HepG2 (cell line): Measurements from ENCODE around the gene GRM5. TPM values are rescaled to one million over a fixed set of nuclear protein-coding genes. Genes with fewer than 3 reads are reported as not detected.

Experiments used
- ATAC-seq: fragments of 200-7000 bp; cut with Tn5 transposase; 3 replicates; pipeline ENCODE4 v1.9.1; 2020; ENCODE audit warnings: mild to moderate bottlenecking, moderate library complexity
- BruUV-seq: library from RNA; stranded (reverse); fragments of 400-500 nt; replicated peaks from 2 replicates; lab custom pipeline; 2021; lab: Mats Ljungman, UMichigan
- CTCF ChIA-PET: fragments of 300-600 bp; formaldehyde crosslinking; extraction: SDS; loops from one replicate; lab custom pipeline; 2021; ENCODE audit warnings: low total read pairs, inconsistent platforms, low intra/inter-chr PET ratio; lab: Yijun Ruan, JAX
- POLR2A ChIA-PET: fragments of 350-600 bp; sonication (Branson Sonifier 250); formaldehyde crosslinking; loops from one replicate; lab custom pipeline; 2020; ENCODE audit warnings: antibody characterized with exemption, inconsistent platforms; lab: Yijun Ruan, JAX
- DNase-seq: peaks from one replicate; pipeline ENCODE4 v3.0.0-alpha.2; 2015; ENCODE audit warnings: low spot score
- FAIRE-seq: peaks from 3 replicates; lab custom pipeline; 2011; peaks lifted over from hg19 to GRCh38; lab: Jason Lieb, UNC
- H2AFZ ChIP-seq: one replicate; pipeline ENCODE4 v1.6.1; 2011; ENCODE audit warnings: low read length, inconsistent platforms
- H3K27ac ChIP-seq: fragments of 300-600 bp; 3 replicates; pipeline ENCODE4 v1.8.0; 2011; ENCODE audit warnings: mixed run types, mild to moderate bottlenecking, mixed read lengths, low read length, inconsistent platforms; ENCODE audit not compliant: insufficient read depth; ENCODE audit errors: extremely low read length
- H3K27me3 ChIP-seq, 2 experiments: fragments of 200-600 bp in 1 of 2; 2 replicates in 1 of 2; 3 replicates in 1 of 2; pipeline versions ENCODE4 v1.6.0 to v1.8.0; 2011; ENCODE audit warnings: low read length in 2 of 2, mild to moderate bottlenecking in 2 of 2, moderate library complexity in 2 of 2, inconsistent platforms in 1 of 2; ENCODE audit not compliant: insufficient read depth in 2 of 2, control insufficient read depth in 1 of 2
- H3K36me3 ChIP-seq, 2 experiments: fragments of 200-600 bp in 1 of 2; replicated peaks in 1 of 2; 2 replicates in 1 of 2; 3 replicates in 1 of 2; pipeline versions ENCODE4 v1.5.1 to v1.8.0; 2011; ENCODE audit warnings: low read length in 2 of 2, inconsistent platforms in 1 of 2; ENCODE audit not compliant: insufficient read depth in 2 of 2, control insufficient read depth in 1 of 2
- H3K4me1 ChIP-seq: 2 replicates; pipeline ENCODE4 v1.5.1; 2012; ENCODE audit warnings: low read length, inconsistent platforms; ENCODE audit not compliant: insufficient read depth
- H3K4me2 ChIP-seq: 2 replicates; pipeline ENCODE4 v1.6.0; 2011; ENCODE audit warnings: low read depth, low read length, inconsistent platforms
- H3K4me3 ChIP-seq, 3 experiments: fragments of 200-600 bp in 1 of 3; sonication (generic), shearing (Covaris generic) in 1 of 3; replicated peaks in 1 of 3; 2 replicates each; pipeline ENCODE4 v1.5.1; 2011 to 2016; ENCODE audit warnings: low read length in 3 of 3, inconsistent platforms in 2 of 3, low read depth in 2 of 3, mild to moderate bottlenecking in 2 of 3, control low read depth in 1 of 3, mixed read lengths in 1 of 3; ENCODE audit not compliant: insufficient read depth in 1 of 3
- H3K79me2 ChIP-seq: one replicate; pipeline ENCODE4 v1.6.1; 2011; ENCODE audit warnings: low read length, inconsistent platforms; ENCODE audit not compliant: insufficient read depth
- H3K9ac ChIP-seq: 2 replicates; pipeline ENCODE4 v1.6.0; 2011; ENCODE audit warnings: mild to moderate bottlenecking, low read depth, low read length, inconsistent platforms; ENCODE audit not compliant: insufficient read depth
- H3K9me3 ChIP-seq: 2 replicates; pipeline ENCODE4 v1.5.1; 2012; ENCODE audit warnings: mild to moderate bottlenecking, low read length
- H4K20me1 ChIP-seq: 2 replicates; pipeline ENCODE4 v1.6.0; 2011; ENCODE audit warnings: inconsistent platforms, mild to moderate bottlenecking, low read length, moderate library complexity; ENCODE audit not compliant: insufficient read depth
- BCL3 ChIP-seq: sonication (generic); formaldehyde crosslinking; IDR thresholded peaks from 2 replicates; pipeline ENCODE4 v1.5.1; 2020; ENCODE audit warnings: mild to moderate bottlenecking, missing genetic modification reagents, moderate library complexity
- GFI1 ChIP-seq: sonication (generic); formaldehyde crosslinking; IDR thresholded peaks from 2 replicates; pipeline ENCODE4 v1.5.0; 2020; ENCODE audit warnings: missing genetic modification reagents, mild to moderate bottlenecking, borderline replicate concordance
- KDM1A ChIP-seq: IDR thresholded peaks from 2 replicates; pipeline ENCODE4 v1.6.1; 2016; ENCODE audit warnings: missing compliant biosample characterization
- RFX5 ChIP-seq: IDR thresholded peaks from 2 replicates; pipeline ENCODE4 v1.6.1; 2011; ENCODE audit warnings: low read depth, low read length, improper control_type of control experiment
- SALL2 ChIP-seq: sonication (generic); formaldehyde crosslinking; IDR thresholded peaks from 2 replicates; pipeline ENCODE4 v1.8.1; 2023; ENCODE audit warnings: mild to moderate bottlenecking, missing genetic modification reagents, inconsistent platforms
- XBP1 ChIP-seq: sonication (generic); formaldehyde crosslinking; IDR thresholded peaks from 2 replicates; pipeline ENCODE4 v1.5.0; 2020; ENCODE audit warnings: missing genetic modification reagents
- ZNF235 ChIP-seq: sonication (generic); formaldehyde crosslinking; IDR thresholded peaks from 2 replicates; pipeline ENCODE4 v1.8.1; 2023; ENCODE audit warnings: mild to moderate bottlenecking, missing genetic modification reagents, borderline replicate concordance
- ZNF34 ChIP-seq: sonication (generic); formaldehyde crosslinking; IDR thresholded peaks from 2 replicates; pipeline ENCODE4 v1.4.0; 2020; ENCODE audit warnings: mild to moderate bottlenecking, missing genetic modification reagents, borderline replicate concordance
- ZNF432 ChIP-seq: sonication (generic); formaldehyde crosslinking; IDR thresholded peaks from 2 replicates; pipeline ENCODE4 v1.5.0; 2020; ENCODE audit warnings: missing genetic modification reagents, mild to moderate bottlenecking, borderline replicate concordance
- ZNF547 ChIP-seq: sonication (generic); formaldehyde crosslinking; IDR thresholded peaks from 2 replicates; pipeline ENCODE4 v1.5.1; 2020; ENCODE audit warnings: mild to moderate bottlenecking, missing genetic modification reagents
- ZNF646 ChIP-seq: sonication (generic); formaldehyde crosslinking; IDR thresholded peaks from 2 replicates; pipeline ENCODE4 v1.9.0; 2021; ENCODE audit warnings: mild to moderate bottlenecking, missing genetic modification reagents
- ZNF670 ChIP-seq: sonication (generic); formaldehyde crosslinking; IDR thresholded peaks from 2 replicates; pipeline ENCODE4 v1.8.0; 2022; ENCODE audit warnings: mild to moderate bottlenecking, missing genetic modification reagents, borderline replicate concordance
- ZNF747 ChIP-seq: sonication (generic); formaldehyde crosslinking; IDR thresholded peaks from 2 replicates; pipeline ENCODE4 v1.8.1; 2023; ENCODE audit warnings: missing genetic modification reagents, mild to moderate bottlenecking, borderline replicate concordance
- in situ Hi-C: cut with HindIII; loops from 2 replicates; pipeline ENCODE4 v1.10.0; 2017; ENCODE audit warnings: low pct_unique_long_range_greater_than_20kb; ENCODE audit not compliant: extremely low pct_ligation_motif_present
- intact Hi-C: fragments of 100-400 bp; cut with micrococcal nuclease; formaldehyde crosslinking; loops from one replicate; pipeline ENCODE4 v1.10.0; 2022; ENCODE audit not compliant: unreplicated experiment
- polyA plus RNA-seq, 8 experiments: library from polyadenylated mRNA; depleted of rRNA in 3 of 8; stranded (reverse) in 7 of 8; unstranded in 1 of 8; fragments of >200 nt; fragmentation: Illumina TruSeq in 4 of 8; extraction: Trizol in 4 of 8; gene quantifications; 2 replicates each; pipeline versions ENCODE4 v1.2.1 to v1.2.3, GENCODE V29; 2011 to 2016; ENCODE audit warnings: low read depth in 4 of 8, missing spikeins in 1 of 8, mixed read lengths in 1 of 8; ENCODE audit not compliant: insufficient read depth in 1 of 8
- total RNA-seq, 5 experiments: library from RNA; depleted of rRNA; stranded (reverse); fragments of >200 nt; fragmentation: Illumina TruSeq; extraction: Trizol; gene quantifications; 2 replicates each; pipeline ENCODE4 v1.2.3, GENCODE V29; 2016; ENCODE audit warnings: low read depth in 1 of 5
- TF ChIP-seq, protein P1 (sequence below): sonication (generic); formaldehyde crosslinking; IDR thresholded peaks from 2 replicates; pipeline ENCODE4 v1.5.0; 2020; ENCODE audit warnings: missing genetic modification reagents

Gene GRM5
- total and polyA plus RNA-seq, 2 of the 13 experiments (the other 11 are each of a cell fraction or from before 2014, with no cell fraction given): not detected

DNA sequence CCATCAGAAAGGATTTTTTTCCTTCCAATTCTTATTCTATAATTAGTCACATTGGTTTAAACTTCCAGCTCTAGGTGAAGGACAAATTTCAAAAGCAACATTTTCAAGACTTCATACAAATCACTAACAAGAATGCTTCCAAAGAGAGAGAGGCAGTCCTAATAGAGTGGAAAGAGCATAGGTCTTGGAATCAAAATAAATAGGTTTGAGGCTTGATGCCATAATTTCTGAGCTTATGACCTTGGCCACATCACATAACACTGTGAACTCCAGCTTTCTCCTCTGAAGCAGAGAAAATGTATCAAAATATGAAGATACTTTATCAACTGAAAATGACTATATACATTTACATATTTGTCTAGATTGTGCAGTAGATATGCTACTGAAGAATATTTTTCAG, 246.8 kb downstream of the GRM5 start:
- Histone ChIP-seq H3K4me1 (no peaks in the 10 kb centered on the region), H3K4me2 (no peak overlapping the region), H3K27me3 (no peaks in the 10 kb centered on the region), H3K9me3 (no peaks in the 10 kb centered on the region), H4K20me1 (no peaks in the 10 kb centered on the region), H2AFZ (no peak overlapping the region), H3K9ac (no peak overlapping the region), H3K4me3 (no peak overlapping the region), H3K36me3 (no peaks in the 10 kb centered on the region), H3K79me2 (no peaks in the 10 kb centered on the region), H3K27ac (no peak overlapping the region)
- in situ Hi-C loops: no loop called here
- ChIA-PET CTCF (no interaction called here), POLR2A (no interaction called here)
- BruUV-seq: no TSS peak
- no peak for DNase-seq
- ATAC-seq: no peak
- intact Hi-C loops: no loop called here
- no peak for FAIRE-seq
- no peak for TF ChIP-seq ZNF432 (CRISPR knock-in tag)
- no peak for TF ChIP-seq ZNF235 (CRISPR knock-in tag)
- no peak for TF ChIP-seq XBP1 (CRISPR knock-in tag)
- TF ChIP-seq ZNF747 (CRISPR knock-in tag): no peak
- no peak for TF ChIP-seq BCL3 (CRISPR knock-in tag)
- TF ChIP-seq ZNF670 (CRISPR knock-in tag): no peak
- no peak for TF ChIP-seq GFI1 (CRISPR knock-in tag)
- no peak for TF ChIP-seq SALL2 (CRISPR knock-in tag)
- no peak for TF ChIP-seq RFX5
- TF ChIP-seq, protein P1, sequence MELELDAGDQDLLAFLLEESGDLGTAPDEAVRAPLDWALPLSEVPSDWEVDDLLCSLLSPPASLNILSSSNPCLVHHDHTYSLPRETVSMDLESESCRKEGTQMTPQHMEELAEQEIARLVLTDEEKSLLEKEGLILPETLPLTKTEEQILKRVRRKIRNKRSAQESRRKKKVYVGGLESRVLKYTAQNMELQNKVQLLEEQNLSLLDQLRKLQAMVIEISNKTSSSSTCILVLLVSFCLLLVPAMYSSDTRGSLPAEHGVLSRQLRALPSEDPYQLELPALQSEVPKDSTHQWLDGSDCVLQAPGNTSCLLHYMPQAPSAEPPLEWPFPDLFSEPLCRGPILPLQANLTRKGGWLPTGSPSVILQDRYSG (CRISPR knock-in tag): no peak
- no peak for TF ChIP-seq KDM1A (CRISPR knock-in tag)
- TF ChIP-seq ZNF547 (CRISPR knock-in tag): no peak
- no peak for TF ChIP-seq ZNF646
- no peak for TF ChIP-seq ZNF34 (CRISPR knock-in tag)
